HG03457 (cell line): Measurements from ENCODE around the gene CALML6.

Experiments used
- ATAC-seq: cut with Tn5 transposase; IDR thresholded peaks from one replicate; pipeline ENCODE4 v1.9.1; 2021; ENCODE audit warnings: moderate number of reproducible peaks; ENCODE audit not compliant: unreplicated experiment

CALML6 gene

GRCh38 chr1:1941868-1942752 lies 27.1 kb downstream of the CALML6 start:
- no peak for ATAC-seq

DNA sequence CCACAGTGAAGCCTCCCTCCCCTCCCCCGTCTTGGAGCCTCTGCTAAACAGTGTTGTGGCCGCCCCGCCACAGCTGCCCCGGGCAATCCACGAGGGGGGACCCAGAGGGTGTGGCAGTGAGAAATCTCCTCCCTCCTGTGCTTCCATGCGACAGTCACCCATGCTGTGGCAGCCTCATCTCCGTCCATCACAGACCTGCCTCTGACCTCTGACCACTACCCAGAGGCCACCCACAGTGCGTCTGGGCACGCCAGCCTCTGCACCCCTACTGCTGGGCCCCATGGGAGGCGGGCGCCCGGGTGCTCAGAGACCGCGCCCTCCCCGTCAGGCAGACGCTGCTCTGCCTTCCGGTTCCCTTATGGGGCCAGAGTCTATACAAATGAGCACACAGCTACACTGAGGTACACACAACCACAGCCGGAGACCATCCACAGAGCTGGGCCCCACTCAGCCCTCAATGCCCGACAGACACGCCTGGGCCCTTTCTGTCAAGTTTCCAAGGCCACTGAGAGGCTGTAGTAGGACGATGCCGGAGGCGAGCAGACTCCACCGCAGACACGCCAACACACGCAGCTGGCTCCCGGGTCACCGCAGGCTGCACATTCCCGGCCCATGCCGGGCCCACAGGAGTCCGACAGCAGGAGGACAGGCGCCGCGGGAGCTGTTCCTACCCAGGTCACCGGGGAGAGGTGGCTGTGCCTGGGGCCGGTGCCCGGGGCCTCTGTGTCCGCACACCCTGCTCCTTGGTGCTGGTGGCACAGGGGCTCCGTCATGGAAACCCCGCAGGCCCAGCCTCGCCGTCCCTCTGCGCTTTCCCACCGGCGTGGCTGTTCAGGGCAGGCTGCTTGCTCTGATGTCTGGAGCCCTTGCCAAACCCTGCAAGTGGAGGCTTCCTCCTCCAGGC lies 27.9 kb downstream of the CALML6 start:
- ATAC-seq = no peak

DNA sequence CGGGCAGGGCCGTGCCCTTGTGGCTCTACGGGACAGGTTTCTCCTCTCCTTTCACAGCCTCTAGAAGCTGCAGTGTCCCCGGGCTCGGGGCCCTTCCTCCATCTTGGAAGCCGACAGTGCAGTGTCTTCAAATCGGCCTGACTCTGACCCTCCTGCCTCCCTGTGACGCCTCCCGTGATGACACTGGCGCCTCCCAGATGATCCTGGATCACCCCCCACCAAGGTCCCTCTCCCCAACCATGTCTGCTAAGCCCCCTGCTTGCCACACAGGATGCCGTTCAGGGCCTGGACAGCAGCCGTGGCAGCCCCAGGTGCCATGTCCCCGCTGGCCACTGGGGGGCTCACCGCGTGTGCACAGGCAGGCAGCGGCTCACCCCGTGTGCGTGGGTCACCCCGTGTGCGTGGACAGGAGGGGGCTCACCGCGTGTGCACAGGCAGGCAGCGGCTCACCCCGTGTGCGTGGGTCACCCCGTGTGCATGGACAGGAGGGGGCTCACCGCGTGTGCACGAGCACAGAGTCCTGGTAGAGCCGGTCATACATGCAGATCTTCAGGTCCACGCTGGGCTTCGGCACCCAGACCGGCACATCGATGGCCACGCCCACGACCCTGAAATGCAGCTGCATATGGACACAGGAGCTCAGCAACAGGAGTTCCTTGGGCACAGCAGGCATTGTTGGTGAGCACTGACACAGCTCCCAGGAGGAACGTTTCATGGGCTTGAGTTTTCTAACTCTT lies 28.9 kb downstream of the CALML6 start:
- ATAC-seq = no peak

DNA sequence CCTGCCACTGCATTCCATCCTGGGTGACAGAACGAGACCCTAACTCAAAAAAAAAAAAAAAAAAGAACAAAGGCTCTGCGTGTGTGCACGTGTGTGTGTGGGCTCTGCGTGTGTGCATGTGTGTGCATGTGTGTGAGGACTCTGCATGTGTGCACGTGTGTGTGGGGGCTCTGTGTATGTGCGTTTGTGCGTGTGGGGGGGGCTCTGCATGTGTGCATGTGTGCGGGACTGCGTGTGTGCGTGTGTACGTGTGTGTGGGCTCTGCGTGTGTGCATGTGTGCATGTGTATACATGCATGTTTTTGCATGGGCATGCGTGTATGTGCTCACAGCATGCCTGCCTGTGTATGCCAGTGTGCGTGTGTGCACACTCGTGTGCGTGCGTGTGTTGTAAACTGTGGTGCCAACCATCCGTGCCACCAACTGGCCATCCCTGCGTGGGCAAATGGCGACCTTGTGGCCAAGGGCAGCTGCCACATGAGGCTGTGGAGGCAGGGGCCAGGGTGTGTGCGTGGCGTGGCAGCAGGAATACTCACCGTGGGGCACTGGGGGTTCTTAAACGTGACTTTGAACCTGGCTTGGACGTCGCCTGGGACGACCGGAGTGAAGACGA lies 30.8 kb downstream of the CALML6 start:
- ATAC-seq = no peak

- ATAC-seq = no peak
Observed at GRCh38 chr1:1946540-1946939, 31.5 kb downstream of the CALML6 start.

DNA sequence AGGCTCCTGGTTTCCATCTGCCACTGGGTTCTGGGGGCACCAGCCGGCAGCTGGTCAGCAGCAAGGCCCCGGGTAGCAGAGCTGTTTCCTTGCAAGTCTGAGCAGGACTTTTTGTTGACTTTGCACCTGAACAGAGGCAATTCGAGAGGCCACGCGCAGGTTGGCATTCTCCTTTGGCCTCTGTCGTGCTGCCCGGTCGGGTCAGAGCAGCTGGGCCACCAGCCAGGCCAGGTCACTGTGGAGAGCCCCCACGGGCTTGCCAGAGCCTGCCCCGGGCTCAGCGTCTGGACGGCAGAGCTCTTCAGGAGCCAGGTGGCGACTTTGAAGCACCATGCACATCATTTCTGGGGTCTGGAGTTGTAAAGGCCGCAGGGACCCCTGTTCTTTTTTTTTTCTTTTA lies 32.4 kb downstream of the CALML6 start:
- ATAC-seq = no peak

DNA sequence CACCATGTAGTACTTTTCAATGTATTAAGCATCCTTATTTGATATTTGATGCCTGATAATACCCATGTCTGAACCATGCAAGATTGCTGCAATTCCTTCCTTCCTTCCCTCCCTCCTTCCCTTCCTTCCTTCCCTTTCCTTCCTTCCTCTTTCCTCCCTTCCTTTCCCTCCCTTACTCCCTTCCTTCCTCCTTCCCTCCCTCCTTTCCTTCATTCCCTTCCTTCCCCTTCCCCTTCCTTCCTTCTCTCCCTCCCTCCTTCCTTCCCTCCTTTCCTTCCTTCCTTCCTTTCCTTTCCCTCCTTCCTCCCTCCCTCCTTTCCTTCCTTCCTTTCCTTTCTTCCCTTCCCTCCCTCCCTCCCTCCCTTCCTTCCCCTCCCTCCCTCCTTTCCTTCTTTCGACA lies 33.7 kb downstream of the CALML6 start:
- no peak for ATAC-seq

GRCh38 chr1:1950940-1951339 lies 35.9 kb downstream of the CALML6 start:
- ATAC-seq = no peak

- no peak for ATAC-seq
Observed at GRCh38 chr1:1954015-1954414, 39.0 kb downstream of the CALML6 start.

- no peak for ATAC-seq
Observed at GRCh38 chr1:1954831-1955441, 39.9 kb downstream of the CALML6 start.

GRCh38 chr1:1955621-1956094 lies 40.6 kb downstream of the CALML6 start:
- ATAC-seq = no peak

DNA sequence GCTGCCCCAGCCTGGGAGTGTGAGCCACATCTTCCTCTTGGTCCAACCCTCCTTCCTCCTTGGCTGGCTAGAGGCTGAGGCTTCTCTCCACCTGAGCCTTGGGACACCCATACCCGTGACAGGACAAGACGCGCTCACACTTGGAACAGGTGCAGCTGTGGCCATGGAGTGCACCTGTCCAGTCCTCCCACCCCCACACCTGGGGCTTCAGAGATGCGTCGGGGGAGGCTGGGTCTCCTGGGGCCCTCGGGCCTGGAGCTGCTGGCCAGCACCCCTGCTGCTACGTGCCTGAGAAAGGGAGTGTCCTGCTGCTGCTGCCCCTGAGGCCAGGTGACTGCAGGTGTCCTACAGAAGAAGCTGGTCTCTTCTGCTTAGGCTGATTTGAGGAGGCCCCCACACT lies 41.0 kb downstream of the CALML6 start:
- no peak for ATAC-seq

- ATAC-seq = no peak
Observed at GRCh38 chr1:1956586-1957532, 41.8 kb downstream of the CALML6 start.

DNA sequence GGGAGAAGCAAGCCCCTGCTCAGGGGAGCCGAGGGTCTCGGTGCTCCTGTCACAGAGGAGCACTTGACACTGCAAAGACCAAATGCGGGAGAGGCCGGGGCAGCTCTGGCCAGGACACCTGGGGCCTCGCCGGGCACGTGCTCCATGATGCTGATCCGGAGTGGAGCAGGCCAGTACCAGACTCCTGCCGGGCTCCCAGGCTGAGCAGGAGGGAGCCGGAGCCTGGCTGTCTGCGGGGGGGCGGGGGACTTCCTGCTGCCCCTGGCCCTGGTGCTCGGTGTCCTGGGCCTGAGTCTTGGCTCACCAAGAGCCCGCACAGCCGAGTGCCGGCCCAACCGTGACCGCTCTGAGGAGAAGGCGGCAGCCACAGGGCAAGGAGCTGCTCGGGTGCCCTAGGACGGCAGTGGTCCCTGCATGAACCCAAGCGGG lies 42.5 kb downstream of the CALML6 start:
- ATAC-seq = no peak

DNA sequence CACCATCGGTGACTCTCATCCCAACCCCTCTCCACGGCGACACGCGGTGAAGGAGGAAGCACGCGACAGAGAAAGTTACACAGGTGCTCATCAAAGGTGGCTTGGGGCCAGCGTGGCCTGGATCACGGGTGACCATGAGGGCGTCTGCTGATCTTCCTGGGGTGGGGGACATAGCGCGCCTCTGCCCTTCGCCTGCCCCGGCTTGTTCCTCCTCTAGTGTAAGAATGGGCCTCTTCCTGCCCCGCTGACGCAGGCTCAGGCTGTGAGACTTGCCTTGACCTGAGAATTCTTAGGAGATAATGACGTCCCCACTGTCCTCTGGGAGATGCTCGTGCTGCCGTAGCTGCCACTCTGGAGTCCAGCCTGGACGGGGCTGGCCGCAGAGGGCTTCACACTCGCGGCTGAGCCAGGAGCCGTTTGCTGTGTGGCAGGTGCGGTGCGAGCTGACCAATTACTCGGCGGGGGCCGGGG lies 43.0 kb downstream of the CALML6 start:
- ATAC-seq = no peak

- no peak for ATAC-seq
Observed at GRCh38 chr1:1959459-1959839, 44.4 kb downstream of the CALML6 start.

DNA sequence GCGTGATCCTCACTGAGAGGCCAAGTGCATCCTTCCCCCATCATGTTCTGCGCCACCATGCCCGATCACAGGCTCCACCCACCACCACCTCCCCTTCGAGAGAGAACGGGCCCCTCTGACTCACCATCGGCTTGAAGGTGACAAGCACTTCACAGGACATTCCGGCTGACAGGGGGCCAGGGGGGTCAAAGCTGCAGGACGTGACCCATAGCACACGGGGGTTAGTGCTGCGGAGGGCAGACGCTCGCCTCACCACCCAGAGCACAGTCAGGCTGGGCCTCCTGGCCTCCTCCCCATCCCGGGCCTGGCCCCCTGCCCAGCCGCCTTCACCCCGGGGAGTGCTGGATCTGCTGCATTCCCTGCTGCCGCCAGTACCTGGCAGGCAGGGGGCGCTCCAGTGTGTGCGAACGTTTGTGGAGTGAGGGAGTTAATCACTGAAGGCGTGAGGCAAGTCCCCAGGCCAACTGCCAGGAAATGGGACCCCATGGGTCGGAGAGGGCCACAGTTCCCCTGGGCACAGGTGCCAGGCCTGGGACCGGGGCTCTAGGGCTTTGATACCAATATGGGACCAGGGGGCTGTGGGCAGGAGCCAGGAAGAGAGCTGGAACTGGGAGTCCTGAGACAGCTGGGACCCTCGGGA lies 44.9 kb downstream of the CALML6 start:
- ATAC-seq = no peak

DNA sequence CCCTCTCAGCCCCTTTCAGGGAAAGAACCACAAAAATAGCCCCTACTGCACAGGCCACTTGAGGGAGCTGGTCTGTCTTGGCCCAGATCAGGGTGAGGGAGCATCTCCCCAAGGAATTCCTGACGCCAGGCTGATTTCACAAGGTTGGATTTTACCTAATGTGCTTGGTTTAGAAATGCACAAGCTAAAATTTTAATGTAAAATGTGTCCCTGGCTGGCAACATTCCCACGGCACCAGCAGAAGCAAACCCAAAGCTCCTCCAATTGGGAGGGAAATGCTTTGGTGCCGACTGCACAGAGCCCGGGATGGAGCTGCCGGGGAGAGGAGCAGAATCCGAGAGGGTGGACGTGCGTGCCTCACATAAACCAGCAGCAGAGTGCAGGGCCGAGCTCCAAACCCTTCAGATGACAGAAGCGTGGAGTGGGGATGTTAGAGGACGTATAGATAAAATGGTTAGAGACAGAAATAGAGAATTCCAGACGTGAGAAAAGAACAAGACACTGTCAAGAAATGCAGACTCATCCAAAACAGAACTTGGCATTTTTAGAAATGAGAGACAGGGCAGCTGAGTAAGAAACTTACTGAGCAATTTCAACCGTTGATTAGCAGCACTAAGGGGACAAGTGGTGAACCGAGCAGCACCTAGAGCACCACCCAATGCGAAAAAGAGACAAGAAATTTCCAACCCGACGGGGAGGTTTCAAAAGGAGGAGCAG lies 45.6 kb downstream of the CALML6 start:
- ATAC-seq = no peak
